GM23338 (cell line): Measurements from ENCODE around the gene KCNMA1. TPM values are rescaled to one million over a fixed set of nuclear protein-coding genes. Genes with fewer than 3 reads are reported as not detected.

Source experiments
- ATAC-seq: fragments of 200-7000 bp; cut with Tn5 transposase; 3 replicates; pipeline ENCODE4 v1.9.1; 2020
- DNase-seq: peaks from one replicate; pipeline ENCODE4 v3.0.0-alpha.2; 2015; ENCODE audit warnings: low spot score
- H2AFZ ChIP-seq: fragments of 200-600 bp; sonication (generic); 2 replicates; pipeline ENCODE4 v1.8.0; 2016; ENCODE audit warnings: antibody characterized with exemption, mild to moderate bottlenecking, moderate library complexity
- H3F3A ChIP-seq: fragments of 200-600 bp; sonication (generic); replicated peaks from 2 replicates; pipeline ENCODE4 v1.8.0; 2017; ENCODE audit warnings: antibody characterized with exemption, mixed run types, low read depth
- H3K27ac ChIP-seq: fragments of 200-600 bp; sonication (generic); 2 replicates; pipeline ENCODE4 v1.6.1; 2016; ENCODE audit warnings: low read depth
- H3K27me3 ChIP-seq: fragments of 200-600 bp; sonication (generic); 2 replicates; pipeline ENCODE4 v1.8.0; 2016; ENCODE audit warnings: mild to moderate bottlenecking, mixed run types, moderate library complexity; ENCODE audit not compliant: insufficient read depth
- H3K36me3 ChIP-seq: fragments of 200-600 bp; sonication (generic); 2 replicates; pipeline ENCODE4 v1.8.0; 2016; ENCODE audit warnings: mild to moderate bottlenecking; ENCODE audit not compliant: insufficient read depth
- H3K4me1 ChIP-seq: fragments of 200-600 bp; sonication (generic); 2 replicates; pipeline ENCODE4 v1.8.0; 2016; ENCODE audit warnings: mild to moderate bottlenecking, moderate library complexity; ENCODE audit not compliant: insufficient read depth
- H3K4me2 ChIP-seq: fragments of 200-600 bp; sonication (generic); 2 replicates; pipeline ENCODE4 v1.7.1; 2017; ENCODE audit warnings: mixed run types
- H3K4me3 ChIP-seq: fragments of 200-600 bp; sonication (generic); 2 replicates; pipeline ENCODE4 v1.6.1; 2016; ENCODE audit warnings: mixed run types
- H3K79me2 ChIP-seq: fragments of 200-600 bp; sonication (generic); replicated peaks from 2 replicates; pipeline ENCODE4 v1.8.0; 2017; ENCODE audit warnings: mild to moderate bottlenecking; ENCODE audit not compliant: insufficient read depth
- H3K9me2 ChIP-seq: fragments of 200-600 bp; sonication (generic); 2 replicates; pipeline ENCODE4 v1.8.0; 2017; ENCODE audit not compliant: insufficient read depth
- H4K20me1 ChIP-seq: fragments of 200-600 bp; sonication (generic); replicated peaks from 2 replicates; pipeline ENCODE4 v1.8.0; 2017; ENCODE audit warnings: mild to moderate bottlenecking; ENCODE audit not compliant: insufficient read depth
- H3K27ac Mint-ChIP-seq: 2 replicates; pipeline ENCODE4 v1.8.0; 2020; ENCODE audit warnings: inconsistent platforms, mild to moderate bottlenecking, moderate library complexity, mixed read lengths
- H3K27me3 Mint-ChIP-seq: 3 replicates; pipeline ENCODE4 v1.8.0; 2022; ENCODE audit warnings: low read depth, mild to moderate bottlenecking, moderate library complexity, mixed read lengths, inconsistent platforms; ENCODE audit not compliant: insufficient read depth, poor library complexity
- H3K36me3 Mint-ChIP-seq: 3 replicates; pipeline ENCODE4 v1.8.0; 2021; ENCODE audit warnings: low read depth, mild to moderate bottlenecking, inconsistent platforms, moderate library complexity, mixed read lengths
- H3K4me1 Mint-ChIP-seq: 3 replicates; pipeline ENCODE4 v1.8.0; 2020; ENCODE audit warnings: mild to moderate bottlenecking, inconsistent platforms, mixed read lengths
- H3K4me3 Mint-ChIP-seq: 3 replicates; pipeline ENCODE4 v1.8.0; 2021; ENCODE audit warnings: moderate library complexity, mild to moderate bottlenecking, inconsistent platforms, mixed read lengths
- H3K9me3 Mint-ChIP-seq: 3 replicates; pipeline ENCODE4 v1.8.0; 2020; ENCODE audit warnings: moderate library complexity, mild to moderate bottlenecking, inconsistent platforms, mixed read lengths
- ETS1 ChIP-seq: IDR thresholded peaks from 2 replicates; pipeline ENCODE4 v1.6.1; 2016; ENCODE audit warnings: antibody characterized with exemption
- EZH2 ChIP-seq: fragments of 200-600 bp; sonication (generic); IDR thresholded peaks from one replicate; pipeline ENCODE4 v1.8.0; 2017; ENCODE audit warnings: antibody characterized with exemption, mild to moderate bottlenecking, low read depth; ENCODE audit not compliant: unreplicated experiment
- JUNB ChIP-seq: IDR thresholded peaks from one replicate; pipeline ENCODE4 v1.6.1; 2016; ENCODE audit warnings: antibody characterized with exemption; ENCODE audit not compliant: unreplicated experiment
- POLR2AphosphoS5 ChIP-seq: IDR thresholded peaks from 2 replicates; pipeline ENCODE4 v1.6.1; 2016; ENCODE audit warnings: antibody characterized with exemption, low read depth
- REST ChIP-seq: IDR thresholded peaks from one replicate; pipeline ENCODE4 v1.6.1; 2018; ENCODE audit warnings: antibody characterized with exemption; ENCODE audit not compliant: unreplicated experiment
- STAT1 ChIP-seq: IDR thresholded peaks from one replicate; pipeline ENCODE4 v1.6.1; 2016; ENCODE audit warnings: antibody characterized with exemption; ENCODE audit not compliant: unreplicated experiment
- ZNF114 ChIP-seq: fragments of 250-450 bp; sonication (Bioruptor Pico); IDR thresholded peaks from 2 replicates; pipeline ENCODE4 v1.5.0; 2020; ENCODE audit warnings: mild to moderate bottlenecking, moderate library complexity
- ZNF331 ChIP-seq: fragments of 250-450 bp; sonication (Bioruptor Pico); IDR thresholded peaks from 2 replicates; pipeline ENCODE4 v1.5.0; 2020; ENCODE audit warnings: low read depth, mild to moderate bottlenecking, moderate library complexity
- ZNF462 ChIP-seq: fragments of 250-450 bp; sonication (Bioruptor Pico); IDR thresholded peaks from 2 replicates; pipeline ENCODE4 v1.5.0; 2020; ENCODE audit warnings: mild to moderate bottlenecking, moderate library complexity
- polyA plus RNA-seq: library from polyadenylated mRNA; unstranded; fragments of >200 nt; fragmentation: Nextera tagmentation; extraction: Ambion mirVana; gene quantifications from 2 replicates; pipeline ENCODE4 v1.2.1, GENCODE V29; 2016
- total RNA-seq: library from RNA; depleted of rRNA; stranded (reverse); fragments of >200 nt; shearing (Covaris generic); gene quantifications from 2 replicates; pipeline ENCODE4 v1.2.3, GENCODE V29; 2014

The KCNMA1 gene
- total and polyA plus RNA-seq, 2 experiments from 2014 or later = 8.2 to 9.0 TPM

GRCh38 chr10:77070346-77070745, 567.3 kb downstream of the KCNMA1 start:
- no peaks in the 10 kb centered on the region for H3K4me1 ChIP-seq
- H2AFZ ChIP-seq = no peak overlapping the region
- no peaks in the 10 kb centered on the region; the same call in 1 of the 2 replicates for H3K9me2 ChIP-seq
- no peak overlapping the region for H3K4me2 ChIP-seq
- Mint-ChIP-seq H3K9me3 (no peaks in the 10 kb centered on the region), H3K4me3 (no peak overlapping the region), H3K27me3 (peaks cover 2% of the 10 kb centered on the region), H3K27ac (no peak overlapping the region), H3K36me3 (no peaks in the 10 kb centered on the region), H3K4me1 (peaks cover 5% of the 10 kb centered on the region; the same call in 2 of the 3 replicates)
- H3K27me3 ChIP-seq = no peaks in the 10 kb centered on the region
- TF ChIP-seq EZH2 (no peak), ETS1 (no peak), ZNF114 (CRISPR knock-in tag) (no peak), STAT1 (no peak)
- H3K4me3 ChIP-seq = no peak overlapping the region
- H3K27ac ChIP-seq = no peak overlapping the region
- no peaks in the 10 kb centered on the region for H4K20me1 ChIP-seq
- H3K79me2 ChIP-seq = no peaks in the 10 kb centered on the region
- H3K36me3 ChIP-seq = no peaks in the 10 kb centered on the region; the same call in 1 of the 2 replicates
- no peaks in the 10 kb centered on the region for H3F3A ChIP-seq
- no peak for DNase-seq
- no peak for ATAC-seq

GRCh38 chr10:77068969-77069368, 568.6 kb downstream of the KCNMA1 start:
- no peak for ATAC-seq
- no peak for DNase-seq
- H3K36me3 ChIP-seq = no peaks in the 10 kb centered on the region; the same call in 1 of the 2 replicates
- no peak for TF ChIP-seq REST
- TF ChIP-seq JUNB = no peak
- TF ChIP-seq POLR2AphosphoS5 = no peak
- no peak for TF ChIP-seq ETS1
- TF ChIP-seq ZNF114 (CRISPR knock-in tag) = no peak
- no peak for TF ChIP-seq EZH2
- TF ChIP-seq ZNF462 = no peak
- no peak for TF ChIP-seq ZNF331 (CRISPR knock-in tag)

More at GRCh38 chr10:77068969-77069368, 568.6 kb downstream of the KCNMA1 start:
- Histone ChIP-seq H3F3A (no peaks in the 10 kb centered on the region), H3K4me3 (no peak overlapping the region), H3K27me3 (no peaks in the 10 kb centered on the region), H3K27ac (no peak overlapping the region), H3K4me2 (no peak overlapping the region), H3K4me1 (no peaks in the 10 kb centered on the region), H4K20me1 (no peaks in the 10 kb centered on the region), H3K79me2 (no peaks in the 10 kb centered on the region), H2AFZ (no peak overlapping the region), H3K9me2 (no peaks in the 10 kb centered on the region; the same call in 1 of the 2 replicates)
- Mint-ChIP-seq H3K4me1 (peaks cover 7% of the 10 kb centered on the region; the same call in 2 of the 3 replicates), H3K27me3 (no peaks in the 10 kb centered on the region), H3K36me3 (no peaks in the 10 kb centered on the region), H3K4me3 (no peak overlapping the region), H3K27ac (no peak overlapping the region), H3K9me3 (no peaks in the 10 kb centered on the region)
